ENCODE results near the gene ADNP. TPM values are rescaled to one million over a fixed set of nuclear protein-coding genes. Genes with fewer than 3 reads are reported as not detected.
A peak's percentile ranks its signal among the peaks of the same experiment; 100 is the strongest.

The ADNP gene
- polyA plus RNA-seq, 1 donor (not counting 4 experiments of a cell fraction or from before 2014, with no cell fraction given) = 29.3 TPM

DNA sequence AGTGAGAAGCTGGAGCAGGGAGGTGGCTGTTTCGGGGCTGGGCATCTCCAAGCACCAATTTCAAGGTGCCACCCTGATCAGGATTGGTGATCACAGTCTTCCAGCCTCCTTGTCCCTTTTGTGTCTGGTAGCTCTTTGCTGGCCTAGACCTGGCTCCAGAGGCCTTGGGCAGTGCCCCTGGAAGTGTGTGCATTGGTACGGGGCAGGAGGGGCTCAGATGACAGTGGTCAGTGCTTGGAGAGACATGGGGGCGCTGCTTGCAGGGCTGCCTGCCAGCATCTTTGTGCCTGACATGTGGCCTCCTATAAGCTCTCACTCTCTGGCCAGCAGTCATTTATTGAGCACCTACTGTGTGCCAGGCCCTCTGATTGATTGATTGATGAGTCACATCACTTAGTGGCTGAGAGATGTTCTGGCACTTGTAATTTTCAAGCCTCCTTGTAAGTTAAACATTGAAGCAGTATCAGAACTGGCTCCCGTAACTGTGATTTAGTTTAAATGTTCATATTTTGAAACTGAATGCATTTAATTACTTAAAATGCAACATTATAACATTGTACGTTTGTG lies 74.7 kb downstream of the ADNP start:
- FAIRE-seq (no peak), DNase-seq (ENCODE audit: low read depth, low spot score) (no peak)
- Histone ChIP-seq H4K20me1 (ENCODE audit: control insufficient read depth, extremely low read depth, insufficient read depth, low read length) (no peaks in the 10 kb centered on the region), H3K9me1 (ENCODE audit: control insufficient read depth, extremely low read depth, insufficient read depth, low read length) (no peaks in the 10 kb centered on the region), H3K79me2 (ENCODE audit: control insufficient read depth, insufficient read depth, low read length) (no peaks in the 10 kb centered on the region), H3K4me3 (ENCODE audit: control insufficient read depth in 2 of 3, extremely low read depth in 1 of 3, insufficient read depth in 2 of 3, low read depth in 1 of 3, low read length in 3 of 3) (no peak overlapping the region), H3K9me3 (ENCODE audit: control insufficient read depth, low read depth, low read length) (no peaks in the 10 kb centered on the region), H3K4me2 (ENCODE audit: control insufficient read depth, extremely low read depth, insufficient read depth, low read depth, low read length) (peak overlapping the region; percentile 37), H3K4me1 (ENCODE audit: control insufficient read depth, extremely low read depth, insufficient read depth, low read length) (peaks cover 12% of the 10 kb centered on the region), H3K9ac (ENCODE audit: control insufficient read depth, extremely low read depth, insufficient read depth, low read length) (no peak overlapping the region), H3K27ac (ENCODE audit: control insufficient read depth, insufficient read depth, low read length) (no peak overlapping the region), H2AFZ (ENCODE audit: control insufficient read depth, low read length) (no peak overlapping the region), H3K36me3 (ENCODE audit: control insufficient read depth in 2 of 2, extremely low read depth in 1 of 2, insufficient read depth in 2 of 2, low read length in 2 of 2) (no peaks in the 10 kb centered on the region), H3K27me3 (ENCODE audit: control insufficient read depth, extremely low read depth, insufficient read depth, low read length) (no peaks in the 10 kb centered on the region)
- TF ChIP-seq CTCF (optimal IDR thresholded peaks at IDR 0.05 in 1 of 3, IDR thresholded peaks at IDR 0.05 in 1 of 3, conservative IDR thresholded peaks at IDR 0.05 in 1 of 3; ENCODE audit: extremely low read depth in 1 of 3, insufficient read depth in 2 of 3, low read length in 3 of 3) (no peak), EZH2 (IDR thresholded peaks at IDR 0.05; ENCODE audit: low read length) (no peak)
- dilution Hi-C loops (cut with MboI; ENCODE audit: extremely low pct_ligation_motif_present, low sequenced_read_pairs) = no loop called here

- DNase-seq (ENCODE audit: low read depth, low spot score) (no peak), FAIRE-seq (peak; percentile 52)
- H2AFZ ChIP-seq (ENCODE audit: control insufficient read depth, low read length) = no peak overlapping the region
- peak overlapping the region; percentile 37 for H3K4me2 ChIP-seq (ENCODE audit: control insufficient read depth, extremely low read depth, insufficient read depth, low read depth, low read length)
- no peak for TF ChIP-seq CTCF (optimal IDR thresholded peaks at IDR 0.05 in 1 of 3, IDR thresholded peaks at IDR 0.05 in 1 of 3, conservative IDR thresholded peaks at IDR 0.05 in 1 of 3; ENCODE audit: extremely low read depth in 1 of 3, insufficient read depth in 2 of 3, low read length in 3 of 3)
- no peak for TF ChIP-seq EZH2 (IDR thresholded peaks at IDR 0.05; ENCODE audit: low read length)
- no peaks in the 10 kb centered on the region for H3K9me3 ChIP-seq (ENCODE audit: control insufficient read depth, low read depth, low read length)
- H4K20me1 ChIP-seq (ENCODE audit: control insufficient read depth, extremely low read depth, insufficient read depth, low read length) = no peaks in the 10 kb centered on the region
- no peaks in the 10 kb centered on the region for H3K9me1 ChIP-seq (ENCODE audit: control insufficient read depth, extremely low read depth, insufficient read depth, low read length)
- H3K4me3 ChIP-seq (ENCODE audit: control insufficient read depth in 2 of 3, extremely low read depth in 1 of 3, insufficient read depth in 2 of 3, low read depth in 1 of 3, low read length in 3 of 3) = no peak overlapping the region
- H3K79me2 ChIP-seq (ENCODE audit: control insufficient read depth, insufficient read depth, low read length) = no peaks in the 10 kb centered on the region
- peak overlapping the region; percentile 33 for H3K9ac ChIP-seq (ENCODE audit: control insufficient read depth, extremely low read depth, insufficient read depth, low read length)
- H3K27me3 ChIP-seq (ENCODE audit: control insufficient read depth, extremely low read depth, insufficient read depth, low read length) = no peaks in the 10 kb centered on the region
- dilution Hi-C loops (cut with MboI; ENCODE audit: extremely low pct_ligation_motif_present, low sequenced_read_pairs) = no loop called here
- H3K36me3 ChIP-seq (ENCODE audit: control insufficient read depth in 2 of 2, extremely low read depth in 1 of 2, insufficient read depth in 2 of 2, low read length in 2 of 2) = no peaks in the 10 kb centered on the region
- peaks cover 15% of the 10 kb centered on the region for H3K4me1 ChIP-seq (ENCODE audit: control insufficient read depth, extremely low read depth, insufficient read depth, low read length)
- H3K27ac ChIP-seq (ENCODE audit: control insufficient read depth, insufficient read depth, low read length) = no peak overlapping the region
Observed at GRCh38 chr20:50855498-50856474, 75.5 kb downstream of the ADNP start.
